Stimulated activated naive B cell treated with anti-CD40 and anti-IgM and Interleukin-4, amounts not matched to agents 10 μg/mL and 1 μg/mL and 100 μg/mL, for 72 hours (primary cell): ENCODE data around the gene UNC13A.

Source experiments
- ATAC-seq, 2 donors: fragments of 150-1000 bp; cut with Tn5 transposase; replicated peaks; 2 replicates each; pipeline ENCODE4 v1.10.0; 2021; ENCODE audit warnings: moderate library complexity in 1 of 2
- DNase-seq: peaks from one replicate; pipeline ENCODE4 v3.0.0; 2021
- H3K27ac Mint-ChIP-seq: one replicate; pipeline ENCODE4 v1.8.0; 2022; ENCODE audit warnings: mild to moderate bottlenecking, mixed read lengths
- H3K27me3 Mint-ChIP-seq, 2 donors: one replicate each; pipeline ENCODE4 v1.8.0; 2022; ENCODE audit warnings: mixed read lengths in 2 of 2
- H3K36me3 Mint-ChIP-seq, 2 donors: one replicate each; pipeline ENCODE4 v1.8.0; 2022; ENCODE audit warnings: mixed read lengths in 2 of 2, mild to moderate bottlenecking in 1 of 2
- H3K4me1 Mint-ChIP-seq, 2 donors: one replicate each; pipeline ENCODE4 v1.8.0; 2022; ENCODE audit warnings: mixed read lengths in 2 of 2, mild to moderate bottlenecking in 1 of 2
- H3K4me3 Mint-ChIP-seq, 2 donors: one replicate each; pipeline ENCODE4 v1.8.0; 2022; ENCODE audit warnings: mild to moderate bottlenecking in 2 of 2, mixed read lengths in 2 of 2, moderate library complexity in 1 of 2
- H3K9me3 Mint-ChIP-seq, 2 donors: one replicate each; pipeline ENCODE4 v1.8.0; 2022; ENCODE audit warnings: mixed read lengths in 2 of 2, mild to moderate bottlenecking in 1 of 2

UNC13A gene

DNA sequence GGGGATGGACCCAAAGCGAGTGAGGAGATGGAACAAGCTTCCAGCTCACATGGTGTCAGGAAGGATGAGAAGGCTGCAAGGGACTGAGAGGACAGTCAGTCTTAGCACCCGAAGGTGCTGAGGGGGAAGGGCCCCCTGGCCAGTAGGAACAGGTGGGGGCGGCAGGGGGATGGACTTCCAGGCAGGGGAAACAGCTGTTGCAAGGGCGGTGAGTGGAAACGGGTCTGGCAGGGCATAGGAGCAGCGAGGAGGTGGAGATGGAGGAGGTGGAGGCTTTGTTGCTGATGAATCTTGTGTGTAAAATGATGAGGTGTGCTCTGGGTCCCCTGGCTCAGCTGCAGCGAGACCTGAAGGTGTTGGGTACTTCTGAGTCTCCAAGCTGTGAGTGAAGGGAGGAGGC lies 32.3 kb upstream of the UNC13A start:
- H3K9me3 Mint-ChIP-seq = no peaks in the 10 kb centered on the region
- no peaks in the 10 kb centered on the region for H3K27me3 Mint-ChIP-seq
- H3K4me3 Mint-ChIP-seq = peak overlapping the region; percentile 82 to 92
- ATAC-seq (no peak), DNase-seq (no peak)
- H3K36me3 Mint-ChIP-seq = peaks cover 28 to 32% of the 10 kb centered on the region in 2 donors
- H3K4me1 Mint-ChIP-seq = peaks cover 42 to 51% of the 10 kb centered on the region in 2 donors
- peak overlapping the region; percentile 89 for H3K27ac Mint-ChIP-seq

DNA sequence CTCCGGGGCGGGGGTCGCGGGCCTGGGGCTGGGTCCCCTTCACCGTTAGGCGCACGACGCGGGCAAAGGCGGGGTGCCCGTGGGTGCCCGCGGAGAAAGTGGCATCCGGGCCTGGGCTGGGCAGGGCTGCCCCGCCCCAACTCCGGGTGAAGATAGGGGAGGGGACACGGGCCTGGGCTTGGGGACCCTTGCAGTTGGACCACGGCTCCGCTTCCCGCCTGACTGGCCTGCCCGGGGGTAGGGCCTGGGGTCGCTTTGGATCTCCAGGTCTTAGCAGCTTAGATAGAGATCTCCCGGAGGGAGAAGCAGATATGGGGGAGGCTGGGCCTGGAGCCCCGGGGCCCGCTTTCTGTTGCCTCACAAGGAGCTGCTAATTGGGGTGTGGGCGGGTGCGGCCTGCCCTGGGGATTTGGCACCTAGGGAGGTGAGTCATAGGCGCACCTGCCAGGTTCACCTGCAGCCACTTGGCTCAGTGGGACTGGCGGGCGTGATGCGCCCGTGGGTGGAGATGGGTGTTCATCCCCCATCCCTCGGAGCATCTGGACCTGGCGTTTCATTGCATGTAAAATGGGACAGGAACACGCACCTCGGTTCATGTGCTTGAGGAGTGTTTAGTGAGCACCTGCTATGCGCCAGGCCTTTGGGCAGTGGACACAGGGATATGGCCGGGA lies 31.7 kb upstream of the UNC13A start:
- ATAC-seq (peak; percentile 45 to 52), DNase-seq (peak; percentile 18)
- peaks cover 24 to 28% of the 10 kb centered on the region in 2 donors for H3K36me3 Mint-ChIP-seq
- peaks cover 39 to 51% of the 10 kb centered on the region in 2 donors for H3K4me1 Mint-ChIP-seq
- peak overlapping the region; percentile 89 for H3K27ac Mint-ChIP-seq
- no peaks in the 10 kb centered on the region for H3K27me3 Mint-ChIP-seq
- H3K9me3 Mint-ChIP-seq = no peaks in the 10 kb centered on the region
- H3K4me3 Mint-ChIP-seq = peak overlapping the region; percentile 82 to 92

DNA sequence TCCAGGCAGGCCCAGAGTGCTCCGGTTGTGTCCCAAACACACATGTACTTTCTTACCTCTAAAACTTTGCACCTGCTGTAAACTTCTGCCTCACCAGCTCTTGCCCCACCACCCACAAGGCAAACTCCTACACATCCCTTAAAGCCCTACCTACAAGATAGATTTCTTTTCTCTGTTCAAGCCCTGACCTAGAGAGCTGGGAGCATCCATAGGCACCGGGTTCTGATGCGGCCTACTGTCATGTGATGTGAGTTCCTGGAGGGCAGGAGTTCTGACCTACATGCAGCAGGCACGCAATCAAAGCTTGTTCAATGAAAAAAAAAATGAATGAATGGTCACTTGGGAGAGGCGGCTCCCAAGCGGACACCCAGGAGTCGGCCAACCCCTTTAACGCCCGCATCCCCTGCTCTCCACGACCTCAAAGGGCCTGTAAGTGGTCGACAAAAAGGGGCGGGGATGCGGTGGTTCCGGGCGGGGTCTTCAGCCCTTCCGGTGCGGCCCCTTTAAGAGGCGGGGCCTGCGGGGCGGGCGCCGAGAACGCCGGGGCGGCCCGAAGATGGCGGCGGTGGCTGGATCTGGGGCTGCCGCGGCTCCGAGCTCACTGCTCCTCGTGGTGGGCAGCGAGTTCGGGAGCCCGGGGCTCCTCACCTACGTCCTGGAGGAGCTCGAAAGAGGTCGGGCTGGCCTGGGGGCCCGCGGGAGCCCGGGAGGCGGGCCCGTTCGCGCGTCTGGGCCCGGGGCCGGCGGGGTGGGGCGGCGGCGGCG lies 31.0 kb upstream of the UNC13A start, which contains the start of gene MAP1S:
Gene MAP1S, plus strand, starts transcription at position 534 of the 765 bp plus-strand sequence. Its CDS starts 23 bp downstream, at position 557.
- Mint-ChIP-seq H3K4me1 (peaks cover 39 to 51% of the 10 kb centered on the region in 2 donors), H3K36me3 (peaks cover 20 to 22% of the 10 kb centered on the region in 2 donors), H3K9me3 (no peaks in the 10 kb centered on the region), H3K27ac (peak within 1 kb of the TSS; percentile 91), H3K27me3 (no peaks in the 10 kb centered on the region), H3K4me3 (peak within 1 kb of the TSS; percentile 89 to 92)
- ATAC-seq (peak; percentile 86 to 87), DNase-seq (peak; percentile 56)

DNA sequence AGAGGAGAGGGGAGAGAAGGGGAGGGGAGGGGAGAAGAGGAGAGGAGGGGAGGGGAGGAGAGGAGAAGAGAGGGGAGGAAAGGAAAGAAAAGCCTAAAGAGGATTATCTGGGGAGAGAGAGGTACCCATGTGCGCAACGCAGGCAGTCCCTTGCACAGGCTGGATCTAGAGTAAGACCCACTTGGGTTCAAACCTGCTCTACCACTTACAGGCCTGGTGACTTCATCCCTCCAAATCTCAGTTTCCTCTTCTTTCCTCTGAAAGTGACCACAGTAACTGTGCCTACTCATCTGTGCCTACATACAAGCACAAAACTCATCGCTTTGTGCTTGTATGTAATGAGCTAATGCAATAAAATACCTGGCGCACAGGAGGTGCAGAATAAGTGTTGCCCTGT lies 30.4 kb upstream of the UNC13A start:
- Mint-ChIP-seq H3K27ac (peak overlapping the region; percentile 91), H3K9me3 (no peaks in the 10 kb centered on the region), H3K27me3 (no peaks in the 10 kb centered on the region), H3K4me1 (peaks cover 37 to 51% of the 10 kb centered on the region in 2 donors), H3K4me3 (peak overlapping the region; percentile 84 to 89), H3K36me3 (peaks cover 18 to 19% of the 10 kb centered on the region in 2 donors)
- DNase-seq = no peak
- peak; percentile 31 to 36 for ATAC-seq

DNA sequence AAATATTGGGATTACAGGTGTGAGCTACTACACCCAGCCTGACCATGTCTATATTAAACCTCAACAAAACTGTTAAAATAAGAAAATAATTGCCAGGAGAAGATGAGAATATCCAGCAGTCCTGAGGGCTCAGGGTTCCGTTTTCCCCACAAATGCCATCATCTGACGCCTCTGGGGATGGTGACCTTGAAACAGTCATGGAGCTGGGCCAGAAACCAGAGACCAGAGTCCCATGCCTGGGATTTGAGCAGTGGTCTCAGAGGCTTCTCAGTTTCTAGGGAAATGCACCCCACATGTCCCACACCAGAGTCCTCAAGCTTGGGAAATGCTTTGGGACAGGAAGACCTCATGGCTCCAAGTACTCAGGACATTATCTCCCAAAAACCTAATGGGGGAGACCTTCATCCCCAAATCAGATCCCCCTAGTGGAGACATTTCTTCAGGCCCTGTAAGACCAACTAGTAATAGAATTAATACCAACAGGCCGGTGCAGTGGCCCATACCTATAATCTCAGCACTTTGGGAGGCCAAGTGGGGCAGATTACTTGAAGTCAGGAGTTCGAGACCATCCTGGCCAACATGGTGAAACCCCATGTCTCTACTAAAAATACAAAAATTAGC lies 28.3 kb upstream of the UNC13A start:
- Mint-ChIP-seq H3K36me3 (peaks cover 9 to 12% of the 10 kb centered on the region in 2 donors), H3K4me1 (peaks cover 28 to 38% of the 10 kb centered on the region in 2 donors), H3K4me3 (no peak overlapping the region), H3K27ac (no peak overlapping the region), H3K9me3 (no peaks in the 10 kb centered on the region), H3K27me3 (no peaks in the 10 kb centered on the region)
- DNase-seq (no peak), ATAC-seq (no peak)

DNA sequence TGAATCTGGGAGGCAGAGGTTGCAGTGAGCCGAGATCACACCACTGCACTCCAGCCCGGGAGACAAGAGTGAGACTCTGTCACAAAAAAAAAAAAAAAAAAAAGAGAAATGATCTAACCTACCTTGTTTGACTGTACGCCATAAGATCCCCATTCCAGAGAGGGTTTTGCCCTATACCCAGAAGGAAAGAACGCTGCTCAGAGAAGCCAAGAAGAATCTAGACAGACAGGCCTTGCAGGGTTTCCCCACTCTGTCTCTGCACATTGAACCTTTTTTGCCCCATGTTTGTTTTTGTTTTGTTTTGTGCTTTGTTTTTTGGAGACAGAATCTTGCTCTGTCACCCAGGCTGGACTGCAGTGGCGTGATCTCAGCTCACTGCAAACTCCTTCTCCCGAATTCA lies 23.7 kb upstream of the UNC13A start:
- DNase-seq (no peak), ATAC-seq (no peak)
- Mint-ChIP-seq H3K36me3 (no peaks in the 10 kb centered on the region), H3K9me3 (no peaks in the 10 kb centered on the region), H3K27me3 (peaks cover 0 to 3% of the 10 kb centered on the region in 2 donors), H3K27ac (no peak overlapping the region), H3K4me1 (no peaks in the 10 kb centered on the region), H3K4me3 (no peak overlapping the region)

DNA sequence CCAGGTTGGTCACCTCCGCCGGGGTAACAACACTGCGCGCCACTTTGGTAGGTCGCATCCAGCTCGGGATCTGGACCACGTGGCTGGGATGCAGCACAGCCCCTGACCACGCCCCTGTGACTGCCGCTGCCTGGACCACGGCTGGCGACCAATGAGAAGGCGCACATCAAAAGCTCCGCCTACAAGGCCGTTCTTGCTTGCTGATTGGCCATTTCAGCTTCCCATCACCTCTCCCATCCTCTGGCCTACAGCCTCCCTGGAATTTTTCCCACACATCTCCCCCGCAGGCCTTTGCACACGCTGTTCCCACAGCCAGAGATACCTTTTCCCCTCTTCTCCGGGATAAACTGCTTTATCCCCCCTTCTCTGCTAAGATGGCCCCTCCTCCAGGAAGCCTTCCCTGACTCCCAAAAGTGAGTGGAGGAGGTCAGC lies 18.6 kb upstream of the UNC13A start:
- H3K4me1 Mint-ChIP-seq = peaks cover 0 to 2% of the 10 kb centered on the region in 2 donors
- no peaks in the 10 kb centered on the region for H3K36me3 Mint-ChIP-seq
- no peak overlapping the region for H3K27ac Mint-ChIP-seq
- no peaks in the 10 kb centered on the region for H3K9me3 Mint-ChIP-seq
- H3K27me3 Mint-ChIP-seq = peaks cover 0 to 4% of the 10 kb centered on the region in 2 donors
- ATAC-seq (no peak), DNase-seq (no peak)
- no peak overlapping the region for H3K4me3 Mint-ChIP-seq

DNA sequence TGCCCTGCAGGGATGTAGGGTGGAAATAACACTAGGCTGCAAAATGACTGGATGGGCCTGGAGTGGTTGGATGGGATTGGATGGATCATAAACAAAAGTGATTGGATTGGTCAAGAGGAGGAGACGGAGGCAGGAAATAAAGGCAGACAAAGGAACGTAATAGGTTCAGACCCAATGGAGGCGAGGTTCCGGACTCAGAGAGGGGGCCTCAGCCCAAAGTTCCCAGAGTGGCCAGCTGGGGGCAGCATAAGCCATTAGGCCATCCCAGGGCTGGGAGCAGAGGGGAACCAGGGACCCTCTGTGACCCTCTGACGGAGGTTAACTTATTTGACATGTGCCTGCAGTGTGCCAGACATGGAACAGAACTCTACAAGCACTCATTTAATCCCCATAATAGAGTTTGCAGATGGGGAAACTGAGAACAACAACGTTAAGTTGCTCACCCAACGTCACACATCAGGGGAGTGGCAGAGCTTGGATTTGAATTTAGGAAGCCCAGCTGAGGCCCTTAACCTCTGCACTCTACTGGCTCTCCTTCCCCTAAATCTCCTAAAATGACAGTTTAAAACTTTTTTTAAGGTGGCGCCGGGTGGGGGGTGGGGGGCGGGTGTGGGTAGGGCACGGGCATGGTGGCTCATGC lies 15.8 kb upstream of the UNC13A start:
- peaks cover 13 to 19% of the 10 kb centered on the region in 2 donors for H3K27me3 Mint-ChIP-seq
- peak; percentile 52 for DNase-seq
- no peaks in the 10 kb centered on the region for H3K36me3 Mint-ChIP-seq
- no peak overlapping the region for H3K27ac Mint-ChIP-seq
- no peak overlapping the region for H3K4me3 Mint-ChIP-seq
- H3K9me3 Mint-ChIP-seq = no peaks in the 10 kb centered on the region
- peaks cover 0 to 2% of the 10 kb centered on the region in 2 donors for H3K4me1 Mint-ChIP-seq
- ATAC-seq = peak; percentile 89 to 96

DNA sequence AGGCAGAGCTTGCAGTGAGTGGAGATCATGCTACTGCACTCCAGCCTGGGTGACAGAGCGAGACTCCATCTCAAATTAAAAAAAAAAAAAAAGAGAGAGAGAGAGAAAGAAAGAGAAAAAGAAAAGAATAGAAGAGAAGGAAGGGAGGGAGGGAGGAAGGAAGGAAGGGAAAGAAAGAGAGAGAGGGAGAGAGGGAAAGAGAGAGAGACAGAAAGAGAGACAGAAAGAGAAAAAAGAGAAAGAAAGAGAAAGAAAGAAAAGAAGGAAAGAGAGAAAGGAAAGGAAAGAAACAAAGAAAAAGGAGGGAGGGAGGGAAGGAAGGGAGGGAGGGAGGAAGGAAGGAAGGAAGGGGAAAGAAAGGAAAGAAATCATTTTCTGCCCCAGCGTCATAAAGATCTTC lies 7.0 kb upstream of the UNC13A start:
- Mint-ChIP-seq H3K4me1 (peaks cover 0 to 2% of the 10 kb centered on the region in 2 donors), H3K27ac (no peak overlapping the region)

DNA sequence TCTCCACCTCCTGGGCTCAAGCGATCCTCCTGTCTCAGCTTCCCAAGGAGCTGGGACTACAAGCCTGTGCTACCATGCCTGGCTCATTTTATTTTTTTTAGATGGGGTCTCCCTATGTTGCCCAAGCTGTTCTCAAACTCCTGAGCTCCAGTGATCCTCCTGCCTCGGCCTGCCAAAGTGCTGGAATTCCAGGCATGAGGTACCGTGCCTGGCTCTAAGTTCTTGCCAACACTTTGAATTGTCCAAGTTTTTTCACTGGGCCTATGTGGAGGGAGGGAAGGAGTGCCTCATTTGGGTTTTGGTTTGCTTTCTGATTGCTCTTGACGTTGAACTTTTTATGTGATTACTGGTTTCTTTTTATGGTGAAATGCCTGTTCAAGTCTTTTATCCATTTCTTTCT lies 4.4 kb upstream of the UNC13A start:
- Mint-ChIP-seq H3K36me3 (peaks cover 2 to 4% of the 10 kb centered on the region in 2 donors), H3K27me3 (peaks cover 54 to 77% of the 10 kb centered on the region in 2 donors), H3K9me3 (no peaks in the 10 kb centered on the region), H3K27ac (no peak overlapping the region), H3K4me3 (no peak overlapping the region), H3K4me1 (peaks cover 7 to 9% of the 10 kb centered on the region in 2 donors)
- no peak for DNase-seq
- ATAC-seq = no peak

More for the DNA sequence above, 7.0 kb upstream of the UNC13A start:
- ATAC-seq (no peak), DNase-seq (no peak)
- Mint-ChIP-seq H3K27me3 (peaks cover 63 to 80% of the 10 kb centered on the region in 2 donors), H3K4me3 (no peak overlapping the region), H3K9me3 (no peaks in the 10 kb centered on the region), H3K36me3 (no peaks in the 10 kb centered on the region)

DNA sequence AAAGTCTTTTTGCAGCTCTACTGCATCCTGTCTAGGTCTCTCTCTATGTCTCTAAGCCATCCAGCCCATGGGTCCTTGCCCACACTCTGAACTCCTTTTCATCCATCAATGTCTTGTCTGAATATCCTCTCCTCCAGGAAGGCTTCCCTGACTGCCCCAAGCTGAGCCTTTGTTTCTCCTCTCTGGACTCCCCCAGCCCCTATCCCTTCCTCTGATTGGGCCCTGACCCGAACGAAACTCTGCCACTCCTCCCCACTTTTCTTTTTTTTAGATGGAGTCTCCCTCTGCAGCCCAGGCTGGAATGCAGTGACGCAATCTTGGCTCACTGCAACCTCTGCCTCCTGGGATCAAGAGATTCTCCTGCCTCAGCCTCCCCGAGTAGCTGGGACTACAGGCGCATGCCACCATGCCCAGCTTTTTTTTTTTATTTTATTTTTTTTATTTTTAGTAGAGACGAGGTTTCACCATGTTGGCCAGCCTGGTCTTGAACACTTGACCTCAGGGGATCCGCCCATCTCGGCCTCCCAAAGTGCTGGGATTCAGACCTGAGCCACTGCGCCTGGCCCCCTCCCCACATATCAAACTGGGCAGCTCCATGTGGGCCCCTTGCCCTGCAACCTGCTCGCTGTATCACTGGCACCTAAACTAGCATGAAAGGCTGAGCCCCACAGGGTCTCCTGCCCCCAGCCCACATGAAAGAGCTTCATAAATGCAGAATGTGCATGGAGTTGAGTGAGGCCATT lies 870 bp upstream of the UNC13A start:
- ATAC-seq = peak; percentile 21 to 23
- DNase-seq = no peak
- no peak overlapping the region for H3K27ac Mint-ChIP-seq
- H3K4me1 Mint-ChIP-seq = peaks cover 9 to 17% of the 10 kb centered on the region in 2 donors
- H3K27me3 Mint-ChIP-seq = peaks cover 58 to 73% of the 10 kb centered on the region in 2 donors
- peaks cover 3 to 4% of the 10 kb centered on the region in 2 donors for H3K36me3 Mint-ChIP-seq
- no peaks in the 10 kb centered on the region for H3K9me3 Mint-ChIP-seq
- H3K4me3 Mint-ChIP-seq = peak overlapping the region; percentile 18 to 33

DNA sequence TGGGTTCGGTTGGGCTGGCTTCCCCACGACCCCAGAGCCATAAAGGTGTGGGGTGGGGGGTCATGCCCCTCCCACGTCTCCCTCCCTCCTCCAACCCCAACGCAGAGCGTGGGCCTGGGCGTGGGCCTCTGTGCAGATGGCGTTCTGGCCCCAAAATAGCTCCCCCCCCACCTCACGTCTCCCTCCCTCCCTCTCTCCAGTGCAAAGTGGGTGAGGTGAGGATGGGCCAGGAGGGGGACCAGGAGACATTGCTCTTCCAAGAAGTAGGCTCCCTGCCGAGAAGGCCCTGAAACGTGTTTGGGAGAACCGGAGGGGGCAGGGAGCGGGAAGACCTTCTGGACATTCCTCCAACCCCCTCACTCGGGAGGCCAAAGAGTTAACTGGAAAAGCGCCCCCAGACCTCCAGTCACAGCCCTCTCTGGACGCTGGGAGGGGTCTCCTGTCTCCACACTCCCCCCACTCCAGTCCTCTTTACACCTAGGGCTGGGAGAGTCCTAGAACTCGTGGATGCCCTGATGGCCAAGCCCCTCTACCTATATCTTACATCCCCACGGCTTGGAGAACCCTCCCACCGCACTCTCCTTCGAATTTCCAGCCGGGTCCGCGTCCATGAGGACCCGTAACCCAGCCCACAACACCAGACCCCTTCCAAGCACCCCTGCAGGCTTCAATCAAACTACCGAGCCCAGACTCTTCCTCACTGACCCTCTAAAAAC lies 855 bp downstream of the UNC13A start:
- no peaks in the 10 kb centered on the region for H3K9me3 Mint-ChIP-seq
- H3K36me3 Mint-ChIP-seq = peaks cover 3 to 4% of the 10 kb centered on the region in 2 donors
- ATAC-seq (no peak), DNase-seq (no peak)
- H3K4me1 Mint-ChIP-seq = peaks cover 9 to 17% of the 10 kb centered on the region in 2 donors
- H3K27ac Mint-ChIP-seq = no peak overlapping the region
- H3K27me3 Mint-ChIP-seq = peaks cover 55 to 74% of the 10 kb centered on the region in 2 donors
- H3K4me3 Mint-ChIP-seq = peak overlapping the region; percentile 11 to 31

DNA sequence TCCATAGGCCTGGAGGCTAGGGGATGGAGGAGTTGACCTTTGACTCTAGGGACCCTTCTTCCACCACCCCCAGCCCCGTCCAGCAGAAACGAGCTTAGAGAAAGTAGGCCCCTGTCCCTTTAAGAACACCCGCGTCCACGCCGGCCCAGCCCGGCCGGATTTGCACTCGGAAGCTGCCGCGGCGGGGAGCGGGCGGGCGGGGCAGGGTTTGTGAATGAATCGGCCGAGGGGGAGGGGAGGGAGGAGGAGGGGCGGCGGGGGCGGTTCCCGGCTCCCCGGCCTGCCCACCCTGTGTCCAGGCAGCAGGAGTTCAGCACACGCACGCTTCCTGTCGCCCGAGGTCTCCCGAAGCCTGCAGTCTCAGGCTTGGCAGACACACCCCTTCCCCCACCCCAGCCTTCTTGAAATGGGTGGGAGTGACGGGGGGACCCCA lies 1.5 kb downstream of the UNC13A start:
- peaks cover 3 to 4% of the 10 kb centered on the region in 2 donors for H3K36me3 Mint-ChIP-seq
- H3K4me3 Mint-ChIP-seq = no peak overlapping the region
- peaks cover 55 to 76% of the 10 kb centered on the region in 2 donors for H3K27me3 Mint-ChIP-seq
- no peaks in the 10 kb centered on the region for H3K9me3 Mint-ChIP-seq
- DNase-seq (no peak), ATAC-seq (peak; percentile 24 to 36)
- H3K27ac Mint-ChIP-seq = no peak overlapping the region
- peaks cover 9 to 17% of the 10 kb centered on the region in 2 donors for H3K4me1 Mint-ChIP-seq
